Measurements from ENCODE around the gene MRPL50. TPM values are rescaled to one million over a fixed set of nuclear protein-coding genes. Genes with fewer than 3 reads are reported as not detected.
A peak's percentile ranks its signal among the peaks of the same experiment; 100 is the strongest.

The MRPL50 gene
- polyA plus RNA-seq, 2 of the 4 experiments (the other 2 are of a cell fraction): 24.7 to 42.5 TPM

DNA sequence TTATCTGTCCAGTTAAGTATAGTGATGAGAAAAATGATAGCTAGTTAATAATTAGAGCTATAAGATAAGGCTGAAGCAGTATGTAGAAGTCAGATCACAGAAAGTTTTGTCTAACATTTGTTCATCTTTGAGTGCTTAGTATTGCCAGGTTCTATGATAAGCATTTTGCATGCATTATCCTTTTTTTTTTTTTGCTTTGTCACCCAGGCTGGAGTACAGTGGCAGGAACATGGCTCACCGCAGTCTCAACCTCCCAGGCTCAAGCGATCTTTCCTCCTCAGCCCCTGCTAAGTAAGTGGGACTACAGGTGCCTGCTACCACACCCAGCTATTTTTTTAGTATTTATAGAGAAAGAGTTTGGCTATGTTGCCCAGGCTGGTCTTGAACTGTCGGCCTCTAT is 31.1 kb downstream of the MRPL50 start:
- WGBS (ENCODE audit: missing lambda C conversion rate): 78% methylated on average over 3 of the region's 3 CpGs
- FAIRE-seq: peak; percentile 94

DNA sequence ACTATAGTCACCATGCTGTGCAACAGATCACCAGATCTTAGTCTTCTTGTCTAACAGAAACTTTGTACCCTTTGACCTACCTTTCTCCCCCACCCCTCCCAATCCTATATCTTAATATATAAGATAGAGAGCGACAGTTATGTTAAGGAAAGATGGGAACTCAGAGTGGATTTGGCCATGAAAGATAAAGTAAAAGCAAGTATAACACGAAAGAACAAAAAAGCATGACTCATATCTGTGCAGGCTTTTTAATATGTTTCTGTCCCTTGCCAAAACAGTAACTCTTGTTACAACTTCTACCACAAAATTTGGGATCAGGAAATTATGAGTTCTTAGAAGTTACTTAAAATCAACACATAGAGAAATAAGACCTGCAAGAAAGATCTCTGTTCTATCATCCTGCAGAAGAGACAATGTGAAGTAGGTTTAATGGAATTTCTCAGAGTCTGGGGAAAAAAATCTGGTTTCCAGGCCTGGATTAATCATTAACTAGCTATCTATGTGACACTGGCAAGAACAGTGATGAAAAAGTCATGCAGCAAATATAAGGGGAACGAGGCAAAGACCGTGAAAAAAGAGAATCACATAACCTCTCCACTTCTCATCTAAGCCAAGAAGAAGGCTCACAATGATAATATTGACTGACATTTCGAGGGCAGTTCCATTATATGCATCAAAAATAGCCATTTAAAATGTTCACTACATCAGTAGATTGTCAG is 32.2 kb downstream of the MRPL50 start:
- ChIA-PET CTCF (interaction anchor here (0.9 to 1.8 kb wide), 4 partner anchors 12 to 54 kb away, joined by 3 to 6 read pairs (median 4); no protein-coding TSS in a partner anchor), POLR2A (interaction anchor here (0.8 to 1.4 kb wide), 3 partner anchors 18 to 40 kb away, joined by 3 to 7 read pairs (median 4); partner anchors contain the start of genes MRPL50 and ZNF189)
- Histone ChIP-seq H3K27ac (peak overlapping the region; percentile 95 to 99), H3K4me1 (peaks cover 62% of the 10 kb centered on the region), H3K4me3 (no peak overlapping the region; the same call in 2 of the 3 replicates), H3K4me2 (peak overlapping the region; percentile 77), H3K9me3 (no peaks in the 10 kb centered on the region)
- DNase-seq (ENCODE audit: low read depth in 1 of 2, low spot score in 1 of 2) (peak; percentile 60 to 75), FAIRE-seq (peak; percentile 96), ATAC-seq (peak; percentile 70 to 79)
- 2% methylated on average over 5 of the region's 5 CpGs for WGBS (ENCODE audit: missing lambda C conversion rate)
- TF ChIP-seq FOSL2 (IDR thresholded peaks at IDR 0.05) (no peak), FOSL2 (CRISPR knock-in tag; IDR thresholded peaks at IDR 0.05) (peak; percentile 84), ZFP36 (IDR thresholded peaks at IDR 0.05; ENCODE audit: borderline replicate concordance, partially characterized antibody) (no peak), RAD21 (conservative IDR thresholded peaks at IDR 0.05 in 1 of 2, IDR thresholded peaks at IDR 0.05 in 1 of 2) (peak in 1 of 2 experiments; percentile 28; a peak in 2 of 5 replicates), EP300 (IDR thresholded peaks at IDR 0.05) (peak in 1 of 2 experiments; percentile 34; a peak in 1 of 5 replicates), HOXB13 (CRISPR knock-in tag; IDR thresholded peaks at IDR 0.05; ENCODE audit: low read depth) (no peak), MAFK (IDR thresholded peaks at IDR 0.05; ENCODE audit: partially characterized antibody) (no peak), SMC3 (IDR thresholded peaks at IDR 0.05) (peak; percentile 29; the same call in 1 of the 3 replicates), JUNB (IDR thresholded peaks at IDR 0.05) (peak; percentile 58), ZC3H11A (IDR thresholded peaks at IDR 0.05) (no peak), CEBPB (IDR thresholded peaks at IDR 0.05) (no peak), HEYL (CRISPR knock-in tag; IDR thresholded peaks at IDR 0.05) (no peak), JUN (IDR thresholded peaks at IDR 0.05) (peak in 1 of 2 experiments; percentile 61; a peak in 1 of 5 replicates), SREBF2 (IDR thresholded peaks at IDR 0.05) (no peak), FOXS1 (CRISPR knock-in tag; IDR thresholded peaks at IDR 0.05) (no peak)
- TF ChIP-seq, protein P1, sequence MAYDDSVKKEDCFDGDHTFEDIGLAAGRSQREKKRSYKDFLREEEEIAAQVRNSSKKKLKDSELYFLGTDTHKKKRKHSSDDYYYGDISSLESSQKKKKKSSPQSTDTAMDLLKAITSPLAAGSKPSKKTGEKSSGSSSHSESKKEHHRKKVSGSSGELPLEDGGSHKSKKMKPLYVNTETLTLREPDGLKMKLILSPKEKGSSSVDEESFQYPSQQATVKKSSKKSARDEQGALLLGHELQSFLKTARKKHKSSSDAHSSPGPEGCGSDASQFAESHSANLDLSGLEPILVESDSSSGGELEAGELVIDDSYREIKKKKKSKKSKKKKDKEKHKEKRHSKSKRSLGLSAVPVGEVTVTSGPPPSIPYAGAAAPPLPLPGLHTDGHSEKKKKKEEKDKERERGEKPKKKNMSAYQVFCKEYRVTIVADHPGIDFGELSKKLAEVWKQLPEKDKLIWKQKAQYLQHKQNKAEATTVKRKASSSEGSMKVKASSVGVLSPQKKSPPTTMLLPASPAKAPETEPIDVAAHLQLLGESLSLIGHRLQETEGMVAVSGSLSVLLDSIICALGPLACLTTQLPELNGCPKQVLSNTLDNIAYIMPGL (CRISPR knock-in tag; IDR thresholded peaks at IDR 0.05; ENCODE audit: borderline replicate concordance): no peak
- TF ChIP-seq, protein P2, sequence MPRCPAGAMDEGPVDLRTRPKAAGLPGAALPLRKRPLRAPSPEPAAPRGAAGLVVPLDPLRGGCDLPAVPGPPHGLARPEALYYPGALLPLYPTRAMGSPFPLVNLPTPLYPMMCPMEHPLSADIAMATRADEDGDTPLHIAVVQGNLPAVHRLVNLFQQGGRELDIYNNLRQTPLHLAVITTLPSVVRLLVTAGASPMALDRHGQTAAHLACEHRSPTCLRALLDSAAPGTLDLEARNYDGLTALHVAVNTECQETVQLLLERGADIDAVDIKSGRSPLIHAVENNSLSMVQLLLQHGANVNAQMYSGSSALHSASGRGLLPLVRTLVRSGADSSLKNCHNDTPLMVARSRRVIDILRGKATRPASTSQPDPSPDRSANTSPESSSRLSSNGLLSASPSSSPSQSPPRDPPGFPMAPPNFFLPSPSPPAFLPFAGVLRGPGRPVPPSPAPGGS (IDR thresholded peaks at IDR 0.05): no peak
- TF ChIP-seq, protein P3, sequence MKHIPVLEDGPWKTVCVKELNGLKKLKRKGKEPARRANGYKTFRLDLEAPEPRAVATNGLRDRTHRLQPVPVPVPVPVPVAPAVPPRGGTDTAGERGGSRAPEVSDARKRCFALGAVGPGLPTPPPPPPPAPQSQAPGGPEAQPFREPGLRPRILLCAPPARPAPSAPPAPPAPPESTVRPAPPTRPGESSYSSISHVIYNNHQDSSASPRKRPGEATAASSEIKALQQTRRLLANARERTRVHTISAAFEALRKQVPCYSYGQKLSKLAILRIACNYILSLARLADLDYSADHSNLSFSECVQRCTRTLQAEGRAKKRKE (CRISPR knock-in tag; IDR thresholded peaks at IDR 0.05; ENCODE audit: low read depth): no peak

More for the DNA sequence above, 31.1 kb downstream of the MRPL50 start:
- H3K4me2 ChIP-seq: peak overlapping the region; percentile 77; the same call in 2 of the 3 replicates
- 0 out of 3 replicates have a peak, but pooled peaks cover 3% of the 10 kb centered on the region for H3K9me3 ChIP-seq
- DNase-seq (ENCODE audit: low read depth in 1 of 2, low spot score in 1 of 2) (no peak), ATAC-seq (peak in 1 of 2 experiments; percentile 11; a peak in 2 of 6 replicates)
- ChIA-PET POLR2A (interaction anchor here (0.7 to 1.4 kb wide), 3 partner anchors 19 to 41 kb away, joined by 3 to 7 read pairs (median 4); no protein-coding TSS in a partner anchor), CTCF (interaction anchor here (0.7 to 1.8 kb wide), 4 partner anchors 11 to 55 kb away, joined by 3 to 6 read pairs (median 4); no protein-coding TSS in a partner anchor)
- H3K27ac ChIP-seq: peak overlapping the region; percentile 95 to 99
- H3K4me3 ChIP-seq: no peak overlapping the region
- TF ChIP-seq CHD2 (IDR thresholded peaks at IDR 0.05; ENCODE audit: low read length, partially characterized antibody) (no peak), KDM1A (IDR thresholded peaks at IDR 0.05; ENCODE audit: low read depth) (no peak), NR3C1 (IDR thresholded peaks at IDR 0.05) (no peak), RAD21 (conservative IDR thresholded peaks at IDR 0.05 in 1 of 2, IDR thresholded peaks at IDR 0.05 in 1 of 2) (no peak)
- TF ChIP-seq, protein P4, sequence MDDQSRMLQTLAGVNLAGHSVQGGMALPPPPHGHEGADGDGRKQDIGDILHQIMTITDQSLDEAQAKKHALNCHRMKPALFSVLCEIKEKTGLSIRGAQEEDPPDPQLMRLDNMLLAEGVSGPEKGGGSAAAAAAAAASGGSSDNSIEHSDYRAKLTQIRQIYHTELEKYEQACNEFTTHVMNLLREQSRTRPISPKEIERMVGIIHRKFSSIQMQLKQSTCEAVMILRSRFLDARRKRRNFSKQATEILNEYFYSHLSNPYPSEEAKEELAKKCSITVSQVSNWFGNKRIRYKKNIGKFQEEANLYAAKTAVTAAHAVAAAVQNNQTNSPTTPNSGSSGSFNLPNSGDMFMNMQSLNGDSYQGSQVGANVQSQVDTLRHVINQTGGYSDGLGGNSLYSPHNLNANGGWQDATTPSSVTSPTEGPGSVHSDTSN (IDR thresholded peaks at IDR 0.05): no peak
- peaks cover 62% of the 10 kb centered on the region for H3K4me1 ChIP-seq

All from A549 (cell line).